Measurements from ENCODE around the gene ASAH2. TPM values are rescaled to one million over a fixed set of nuclear protein-coding genes. Genes with fewer than 3 reads are reported as not detected.

The ASAH2 gene
- total RNA-seq, 1 donor from 2014 or later: 0.46 TPM

Other genes with a start within 250 kb of the ASAH2 start
- gene WASHC2A, start 183.6 kb downstream of the ASAH2 start, total RNA-seq: 36.0 and 47.3 TPM in 2 replicates

Data from pulmonary artery endothelial cell (primary cell).